ENCODE measurements around the gene TOE1. TPM values are rescaled to one million over a fixed set of nuclear protein-coding genes. Genes with fewer than 3 reads are reported as not detected.
"Not testable (repeated sequence)": the region's sequence is repeated elsewhere in the genome, so short reads cannot be mapped to it uniquely, and the experiment has no call there.

The TOE1 gene
- total RNA-seq = 1 to 10 TPM; 2.9 to 9.4 (median 5.3) TPM

GRCh38 chr1:45339789-45340558 lies at the start of gene TOE1, which contains the start of gene MUTYH:
TOE1 (plus strand) TSS chr1:45340170; CDS start chr1:45340253, 83 bp downstream.
MUTYH (minus strand) TSS chr1:45340440; CDS start chr1:45334505, 5,935 bp downstream.
- TF ChIP-seq, protein P1, sequence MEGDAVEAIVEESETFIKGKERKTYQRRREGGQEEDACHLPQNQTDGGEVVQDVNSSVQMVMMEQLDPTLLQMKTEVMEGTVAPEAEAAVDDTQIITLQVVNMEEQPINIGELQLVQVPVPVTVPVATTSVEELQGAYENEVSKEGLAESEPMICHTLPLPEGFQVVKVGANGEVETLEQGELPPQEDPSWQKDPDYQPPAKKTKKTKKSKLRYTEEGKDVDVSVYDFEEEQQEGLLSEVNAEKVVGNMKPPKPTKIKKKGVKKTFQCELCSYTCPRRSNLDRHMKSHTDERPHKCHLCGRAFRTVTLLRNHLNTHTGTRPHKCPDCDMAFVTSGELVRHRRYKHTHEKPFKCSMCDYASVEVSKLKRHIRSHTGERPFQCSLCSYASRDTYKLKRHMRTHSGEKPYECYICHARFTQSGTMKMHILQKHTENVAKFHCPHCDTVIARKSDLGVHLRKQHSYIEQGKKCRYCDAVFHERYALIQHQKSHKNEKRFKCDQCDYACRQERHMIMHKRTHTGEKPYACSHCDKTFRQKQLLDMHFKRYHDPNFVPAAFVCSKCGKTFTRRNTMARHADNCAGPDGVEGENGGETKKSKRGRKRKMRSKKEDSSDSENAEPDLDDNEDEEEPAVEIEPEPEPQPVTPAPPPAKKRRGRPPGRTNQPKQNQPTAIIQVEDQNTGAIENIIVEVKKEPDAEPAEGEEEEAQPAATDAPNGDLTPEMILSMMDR (IDR thresholded peaks at IDR 0.05 in 4 of 5, conservative IDR thresholded peaks at IDR 0.05 in 1 of 5) = peak in 2 of 5 experiments; percentile 26 to 34
- peak; percentile 56 for TF ChIP-seq POLR2A (IDR thresholded peaks at IDR 0.05)
- ATAC-seq = peak; percentile 92 to 93

GRCh38 chr1:45291002-45291401 lies 49.0 kb upstream of the TOE1 start:
- intact Hi-C loops (cut with DNase I; ENCODE audit: low total_unique reads); ATAC-seq; H3K36me3 ChIP-seq; H3K27ac ChIP-seq; H3K4me1 ChIP-seq; in situ Hi-C loops (cut with MboI; ENCODE audit: low sequenced_read_pairs in 4 of 4); H3K9me3 ChIP-seq; H3K27me3 ChIP-seq; DNase-seq; H3K4me3 ChIP-seq: not testable (repeated sequence)

More at GRCh38 chr1:45339789-45340558, at the start of gene TOE1, which contains the start of gene MUTYH:
- peaks cover 0 to 38% of the 10 kb centered on the region in 2 donors for H3K36me3 ChIP-seq
- peak within 1 kb of the TSS; percentile 92 to 100 (median 100) for H3K27ac ChIP-seq
- DNase-seq = peak; percentile 81 to 88
- H3K9me3 ChIP-seq = no peaks in the 10 kb centered on the region
- peak within 1 kb of the TSS; percentile 88 to 98 (median 96) for H3K4me3 ChIP-seq
- intact Hi-C loops (cut with DNase I; ENCODE audit: low total_unique reads) (loop anchor here (1.0 to 10.0 kb wide), 2 partner anchors 37 to 345 kb away; partner anchors contain the start of genes GPBP1L1 and TMEM69), in situ Hi-C loops (cut with MboI; ENCODE audit: low sequenced_read_pairs in 4 of 4) (no loop called here)
- no peaks in the 10 kb centered on the region for H3K27me3 ChIP-seq
- peaks cover 17 to 18% of the 10 kb centered on the region in 2 donors for H3K4me1 ChIP-seq

- ATAC-seq = no peak
- H3K4me3 ChIP-seq = no peak overlapping the region
- no peaks in the 10 kb centered on the region for H3K9me3 ChIP-seq
- no peak overlapping the region for H3K27ac ChIP-seq
- in situ Hi-C loops (cut with MboI; ENCODE audit: low sequenced_read_pairs in 4 of 4) (no loop called here), intact Hi-C loops (cut with DNase I; ENCODE audit: low total_unique reads) (no loop called here)
- H3K4me1 ChIP-seq = no peaks in the 10 kb centered on the region
- no peaks in the 10 kb centered on the region for H3K36me3 ChIP-seq
- H3K27me3 ChIP-seq = no peaks in the 10 kb centered on the region
- no peak for DNase-seq
- TF ChIP-seq, protein P1 (IDR thresholded peaks at IDR 0.05 in 4 of 5, conservative IDR thresholded peaks at IDR 0.05 in 1 of 5) = no peak
- no peak for TF ChIP-seq POLR2A (IDR thresholded peaks at IDR 0.05)
These were observed 48.3 kb upstream of the TOE1 start for GRCh38 chr1:45291716-45292115.

DNA sequence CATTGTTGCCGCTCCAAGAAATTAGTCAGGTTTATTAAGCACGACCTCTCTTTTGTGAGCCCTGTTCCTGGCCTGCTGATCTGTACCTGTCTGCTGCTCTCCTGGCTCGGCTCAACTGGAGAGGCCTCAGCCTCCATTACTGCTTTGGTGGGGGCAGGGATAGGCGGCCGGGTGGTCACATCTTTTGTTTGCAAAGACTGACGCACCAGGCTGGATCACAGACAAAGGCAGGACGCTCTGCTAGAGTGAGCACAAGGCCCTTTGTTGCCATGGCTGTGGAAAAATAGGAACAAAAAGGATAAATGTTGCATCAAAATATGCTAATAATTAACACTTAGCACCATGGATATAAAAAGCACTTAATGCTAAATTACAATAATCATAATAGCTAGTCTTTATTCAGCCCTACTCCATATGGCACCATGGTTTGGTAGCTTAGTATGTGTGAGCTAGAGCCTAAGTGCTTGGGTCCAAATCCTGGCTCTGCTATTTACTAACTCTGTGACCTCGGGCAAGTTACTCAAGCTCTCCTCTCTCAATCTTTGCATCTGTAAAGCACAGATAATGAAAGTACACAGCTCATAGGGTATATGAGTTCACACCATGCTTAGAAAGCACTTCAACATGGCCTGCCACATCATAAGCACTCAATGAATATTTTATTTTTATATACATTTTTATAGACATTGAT lies 42.2 kb upstream of the TOE1 start:
- Histone ChIP-seq H3K4me3 (no peak overlapping the region), H3K27me3 (no peaks in the 10 kb centered on the region), H3K36me3 (no peaks in the 10 kb centered on the region), H3K4me1 (peaks cover 0 to 1% of the 10 kb centered on the region in 2 donors), H3K9me3 (no peaks in the 10 kb centered on the region), H3K27ac (no peak overlapping the region)
- DNase-seq (no peak), ATAC-seq (no peak)
- intact Hi-C loops (cut with DNase I; ENCODE audit: low total_unique reads) = no loop called here
- no peak for TF ChIP-seq POLR2A (IDR thresholded peaks at IDR 0.05)
- TF ChIP-seq, protein P1 (IDR thresholded peaks at IDR 0.05 in 4 of 5, conservative IDR thresholded peaks at IDR 0.05 in 1 of 5) = no peak
- in situ Hi-C loops (cut with MboI; ENCODE audit: low sequenced_read_pairs in 4 of 4) = loop anchor here in 3 of 4 donors (5.0 kb wide), 1 partner anchor 281 kb away; no protein-coding TSS in a partner anchor

- TF ChIP-seq, protein P1 (IDR thresholded peaks at IDR 0.05 in 4 of 5, conservative IDR thresholded peaks at IDR 0.05 in 1 of 5) = no peak
- no peak for TF ChIP-seq POLR2A (IDR thresholded peaks at IDR 0.05)
- H3K4me3 ChIP-seq = no peak overlapping the region
- in situ Hi-C loops (cut with MboI; ENCODE audit: low sequenced_read_pairs in 4 of 4) = loop anchor here in 3 of 4 donors (5.0 kb wide), 1 partner anchor 282 kb away; no protein-coding TSS in a partner anchor
- H3K27ac ChIP-seq = no peak overlapping the region
- H3K4me1 ChIP-seq = peaks cover 2 to 8% of the 10 kb centered on the region in 2 donors
- H3K36me3 ChIP-seq = no peaks in the 10 kb centered on the region
- no peak for ATAC-seq
- H3K27me3 ChIP-seq = no peaks in the 10 kb centered on the region
- intact Hi-C loops (cut with DNase I; ENCODE audit: low total_unique reads) = no loop called here
- no peak for DNase-seq
- no peaks in the 10 kb centered on the region for H3K9me3 ChIP-seq
These were observed 40.7 kb upstream of the TOE1 start for GRCh38 chr1:45299296-45299695.

Measured in gastrocnemius medialis (tissue), 4 donors.